Mesendoderm (in vitro differentiated cells): ENCODE measurements around the gene IQCC.
A peak's percentile ranks its signal among the peaks of the same experiment; 100 is the strongest.

Experiments
- DNase-seq: peaks from one replicate; pipeline ENCODE4 v3.0.0; 2013
- H2AK5ac ChIP-seq: 2 replicates; pipeline ENCODE4 v1.6.1; 2013; ENCODE audit warnings: low read length, inconsistent platforms
- H2BK120ac ChIP-seq: 2 replicates; pipeline ENCODE4 v1.6.1; 2013; ENCODE audit warnings: low read depth, mild to moderate bottlenecking, low read length, moderate library complexity, mixed read lengths
- H2BK15ac ChIP-seq: replicated peaks from 2 replicates; pipeline ENCODE4 v1.6.1; 2013; ENCODE audit warnings: low read depth, mild to moderate bottlenecking, moderate library complexity
- H2BK5ac ChIP-seq: 2 replicates; pipeline ENCODE4 v1.6.1; 2013; ENCODE audit warnings: low read length, inconsistent platforms
- H3K18ac ChIP-seq: 2 replicates; pipeline ENCODE4 v1.6.1; 2013; ENCODE audit warnings: mild to moderate bottlenecking, low read length, mixed read lengths
- H3K23ac ChIP-seq: one replicate; pipeline ENCODE4 v1.6.1; 2013; ENCODE audit warnings: low read length
- H3K27ac ChIP-seq: 2 replicates; pipeline ENCODE4 v1.5.1; 2013; ENCODE audit warnings: low read depth, mild to moderate bottlenecking, inconsistent platforms, low read length, moderate library complexity
- H3K27me3 ChIP-seq: 2 replicates; pipeline ENCODE4 v1.6.1; 2013; ENCODE audit warnings: low read length, control low read depth, mild to moderate bottlenecking, inconsistent platforms; ENCODE audit not compliant: insufficient read depth, poor library complexity
- H3K36me3 ChIP-seq: 2 replicates; pipeline ENCODE4 v1.6.1; 2013; ENCODE audit warnings: low read length, inconsistent platforms; ENCODE audit not compliant: control insufficient read depth, insufficient read depth
- H3K4ac ChIP-seq: one replicate; pipeline ENCODE4 v1.6.1; 2013; ENCODE audit warnings: low read depth, mild to moderate bottlenecking, low read length, moderate library complexity
- H3K4me1 ChIP-seq: 2 replicates; pipeline ENCODE4 v1.6.1; 2013; ENCODE audit warnings: low read depth, low read length, inconsistent platforms; ENCODE audit not compliant: control insufficient read depth
- H3K4me2 ChIP-seq: 2 replicates; pipeline ENCODE4 v1.6.1; 2013; ENCODE audit warnings: low read length
- H3K4me3 ChIP-seq: 2 replicates; pipeline ENCODE4 v1.5.1; 2013; ENCODE audit warnings: mild to moderate bottlenecking, low read length
- H3K56ac ChIP-seq: one replicate; pipeline ENCODE4 v1.6.1; 2013; ENCODE audit warnings: low read length
- H3K79me1 ChIP-seq: 2 replicates; pipeline ENCODE4 v1.6.1; 2013; ENCODE audit warnings: low read length, inconsistent platforms
- H3K79me2 ChIP-seq: 2 replicates; pipeline ENCODE4 v1.6.1; 2013; ENCODE audit warnings: mild to moderate bottlenecking, low read length; ENCODE audit not compliant: control insufficient read depth, insufficient read depth
- H3K9ac ChIP-seq: 2 replicates; pipeline ENCODE4 v1.6.1; 2013; ENCODE audit warnings: low read length, inconsistent platforms
- H4K5ac ChIP-seq: one replicate; pipeline ENCODE4 v1.6.1; 2013; ENCODE audit warnings: low read length
- H4K8ac ChIP-seq: one replicate; pipeline ENCODE4 v1.6.1; 2013; ENCODE audit warnings: low read depth, mild to moderate bottlenecking, control low read depth, low read length, moderate library complexity
- WGBS: extraction: QIAGEN DNeasy Blood & Tissue Kit; methylation state at CpG from one replicate; pipeline ENCODE4 v1.1.7; 2013; ENCODE audit warnings: low lambda C conversion rate, missing lambda C conversion rate; ENCODE audit not compliant: insufficient coverage; ENCODE audit errors: extremely low coverage; 5-methylcytosine and 5-hydroxymethylcytosine counted together

The IQCC gene

DNA sequence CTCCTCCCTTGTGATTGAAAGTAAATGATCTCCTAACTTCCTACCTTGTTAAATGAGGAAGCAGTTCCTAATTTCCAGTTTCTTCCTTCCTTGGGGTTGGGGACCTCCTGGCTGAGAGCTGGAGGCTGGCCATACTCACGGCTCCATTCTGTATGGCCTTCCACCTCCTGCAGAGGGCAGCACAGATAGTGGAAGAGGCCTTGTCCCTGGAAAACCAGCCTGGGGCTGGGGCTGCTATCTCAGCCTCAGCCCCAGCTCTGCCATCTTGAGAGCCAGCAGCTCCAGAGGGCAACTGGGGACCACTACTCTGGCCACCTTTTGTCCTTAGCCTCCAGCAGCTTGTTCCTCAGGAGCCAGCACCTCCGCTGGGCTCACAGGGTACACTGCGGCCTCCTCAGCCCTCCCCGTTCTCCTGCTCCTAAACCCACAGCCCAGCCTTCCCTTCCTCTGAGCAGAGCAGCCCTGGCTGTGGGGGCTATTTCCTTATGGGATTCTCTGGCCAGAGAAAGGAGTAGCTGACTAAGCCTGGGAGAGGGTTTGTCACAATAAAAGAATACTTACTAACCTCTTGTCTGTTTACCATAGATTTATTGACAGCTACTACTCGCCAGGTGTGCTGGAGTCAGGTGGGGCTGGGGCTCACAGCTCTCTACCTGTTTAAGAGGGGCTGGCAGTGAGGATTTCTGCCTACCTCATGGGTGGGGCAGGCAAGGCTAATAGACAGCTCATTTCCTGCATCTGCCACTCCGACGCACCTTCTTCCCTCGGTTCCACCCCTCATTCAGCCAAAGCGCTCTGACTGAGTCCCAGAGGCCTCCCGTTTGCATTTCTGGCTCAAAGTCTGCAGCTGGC lies 10.4 kb downstream of the IQCC start:
- Histone ChIP-seq H3K4me2 (no peak overlapping the region), H3K23ac (no peak overlapping the region), H3K18ac (no peak overlapping the region), H3K9ac (no peak overlapping the region), H3K4me3 (no peak overlapping the region), H2BK120ac (no peak overlapping the region), H2BK5ac (no peak overlapping the region), H3K79me1 (no peaks in the 10 kb centered on the region), H3K79me2 (no peaks in the 10 kb centered on the region), H4K5ac (no peak overlapping the region), H2BK15ac (no peak overlapping the region), H3K27ac (no peak overlapping the region), H2AK5ac (no peak overlapping the region), H3K27me3 (no peaks in the 10 kb centered on the region), H3K4ac (no peak overlapping the region), H3K36me3 (peaks cover 4% of the 10 kb centered on the region), H3K56ac (no peak overlapping the region), H3K4me1 (no peaks in the 10 kb centered on the region), H4K8ac (no peak overlapping the region)
- peak; percentile 87 for DNase-seq
- no CpG with 5 or more reads among the region's 10 CpGs for WGBS

DNA sequence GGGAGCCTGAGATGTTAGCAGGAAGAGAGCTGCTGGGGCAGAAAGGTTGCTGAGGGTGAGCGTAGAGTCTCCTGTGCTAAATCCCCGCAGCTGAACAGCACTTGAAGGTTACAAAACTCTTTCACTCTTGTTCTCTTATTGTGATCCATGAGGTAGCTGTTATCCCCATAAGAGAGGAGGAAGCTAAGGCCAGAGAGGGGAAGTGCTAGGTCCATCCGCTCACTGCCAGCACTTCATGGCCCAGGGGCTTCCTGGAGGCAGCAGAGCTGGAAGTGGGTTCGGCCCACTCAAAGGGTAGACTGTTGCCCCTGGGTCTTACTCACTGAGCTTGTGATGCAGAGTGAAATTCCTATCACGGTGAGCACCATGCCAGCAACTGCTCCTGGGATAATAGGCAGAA lies 11.1 kb downstream of the IQCC start:
- peaks cover 4% of the 10 kb centered on the region for H3K79me1 ChIP-seq
- no peak overlapping the region for H4K5ac ChIP-seq
- H3K79me2 ChIP-seq = no peaks in the 10 kb centered on the region
- H2BK15ac ChIP-seq = no peak overlapping the region
- H2BK5ac ChIP-seq = no peak overlapping the region
- H3K36me3 ChIP-seq = peaks cover 4% of the 10 kb centered on the region
- no peak overlapping the region for H4K8ac ChIP-seq
- no peak overlapping the region for H3K18ac ChIP-seq
- no peak overlapping the region for H3K4ac ChIP-seq
- no peak overlapping the region for H3K23ac ChIP-seq
- no peak overlapping the region for H3K27ac ChIP-seq
- H2BK120ac ChIP-seq = no peak overlapping the region
- peaks cover 5% of the 10 kb centered on the region for H3K4me1 ChIP-seq
- H3K9ac ChIP-seq = no peak overlapping the region
- no peak overlapping the region for H3K4me3 ChIP-seq
- no peak for DNase-seq
- no peak overlapping the region for H2AK5ac ChIP-seq
- no peak overlapping the region for H3K4me2 ChIP-seq
- H3K27me3 ChIP-seq = no peaks in the 10 kb centered on the region
- no CpG with 5 or more reads among the region's 5 CpGs for WGBS
- H3K56ac ChIP-seq = no peak overlapping the region

DNA sequence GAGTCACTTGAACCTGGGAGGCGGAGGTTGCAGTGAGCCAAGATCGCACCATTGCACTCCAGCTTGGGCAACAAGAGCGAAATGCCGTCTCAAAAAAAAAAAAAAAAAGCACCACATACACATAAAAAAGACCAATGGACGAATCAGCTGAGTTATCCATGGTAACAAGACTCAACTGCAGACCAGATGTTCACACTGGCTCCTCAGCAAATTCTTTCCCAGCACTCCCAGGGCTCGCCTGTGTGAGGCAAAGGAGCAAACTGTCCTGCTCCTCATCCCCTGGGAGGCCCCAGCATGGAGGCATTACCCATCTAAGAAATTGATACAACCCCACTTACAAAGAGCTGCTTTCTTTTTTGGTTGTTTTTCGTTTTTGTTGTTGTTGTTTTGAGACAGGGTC lies 13.6 kb downstream of the IQCC start:
- peaks cover 14% of the 10 kb centered on the region for H3K79me1 ChIP-seq
- peaks cover 5% of the 10 kb centered on the region for H3K4me1 ChIP-seq
- peaks cover 14% of the 10 kb centered on the region for H3K79me2 ChIP-seq
- H3K18ac ChIP-seq = no peak overlapping the region
- H3K4me3 ChIP-seq = no peak overlapping the region
- WGBS = no CpG with 5 or more reads among the region's 7 CpGs
- H3K27ac ChIP-seq = no peak overlapping the region
- H3K36me3 ChIP-seq = peaks cover 5% of the 10 kb centered on the region
- no peak overlapping the region for H2BK15ac ChIP-seq
- H3K56ac ChIP-seq = no peak overlapping the region
- no peak overlapping the region for H2BK5ac ChIP-seq
- H4K8ac ChIP-seq = no peak overlapping the region
- no peak overlapping the region for H3K23ac ChIP-seq
- H3K4me2 ChIP-seq = no peak overlapping the region
- no peak overlapping the region for H3K4ac ChIP-seq
- H2BK120ac ChIP-seq = no peak overlapping the region
- H4K5ac ChIP-seq = no peak overlapping the region
- no peak overlapping the region for H2AK5ac ChIP-seq
- no peak overlapping the region for H3K9ac ChIP-seq
- H3K27me3 ChIP-seq = no peaks in the 10 kb centered on the region
- DNase-seq = no peak

DNA sequence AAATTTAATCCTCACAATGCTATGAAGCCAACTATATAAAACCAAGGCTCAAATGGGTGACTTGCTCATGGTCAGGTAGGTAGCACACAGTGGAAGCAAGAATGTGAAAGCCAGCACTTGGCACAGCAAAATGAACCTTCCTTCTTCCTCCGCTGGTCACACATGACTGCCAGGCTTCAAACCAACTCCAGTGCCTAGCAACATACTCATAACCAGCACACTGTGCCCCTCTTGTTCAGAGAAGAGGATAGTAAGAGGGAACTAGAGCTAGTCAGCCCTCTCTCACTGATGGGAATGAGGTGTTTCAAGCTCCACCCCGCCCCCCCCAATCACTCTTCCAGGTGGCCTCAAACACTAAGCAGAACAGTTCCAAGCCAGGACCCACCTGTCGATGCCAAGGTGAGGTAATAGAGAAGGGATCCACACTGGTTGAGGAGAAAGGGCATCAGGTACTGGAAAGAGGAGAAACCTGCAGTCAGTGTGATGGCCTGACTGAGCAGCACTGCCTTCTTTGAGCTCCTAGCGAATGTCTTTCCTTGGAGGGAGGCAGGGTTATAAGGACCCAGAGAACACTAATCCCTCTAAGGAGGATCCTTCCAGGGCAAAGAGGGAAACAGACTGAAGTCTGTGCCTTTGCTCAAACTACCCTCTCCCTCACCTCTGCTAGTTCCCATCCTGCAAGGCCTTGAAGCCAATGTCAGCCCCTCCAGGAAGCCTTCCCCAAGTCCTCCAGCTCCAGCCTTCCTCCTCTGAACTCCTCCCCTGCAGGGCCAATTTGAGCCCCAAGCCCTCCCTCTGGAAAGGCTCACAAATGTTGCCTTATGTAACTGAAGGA lies 15.5 kb downstream of the IQCC start:
- Histone ChIP-seq H3K79me2 (peaks cover 16% of the 10 kb centered on the region), H3K36me3 (peaks cover 8% of the 10 kb centered on the region), H2BK5ac (peak overlapping the region; percentile 11), H3K4me1 (peaks cover 5% of the 10 kb centered on the region), H3K18ac (no peak overlapping the region), H2BK15ac (no peak overlapping the region), H3K9ac (peak overlapping the region; percentile 85), H4K5ac (no peak overlapping the region), H3K56ac (peak overlapping the region; percentile 94), H4K8ac (no peak overlapping the region), H3K4ac (no peak overlapping the region), H3K23ac (peak overlapping the region; percentile 17), H3K27me3 (no peaks in the 10 kb centered on the region), H3K4me2 (peak overlapping the region; percentile 69), H3K4me3 (peak overlapping the region; percentile 83), H3K79me1 (peaks cover 17% of the 10 kb centered on the region), H3K27ac (no peak overlapping the region), H2AK5ac (peak overlapping the region; percentile 25), H2BK120ac (no peak overlapping the region)
- DNase-seq = no peak
- WGBS = no CpG with 5 or more reads among the region's 4 CpGs

DNA sequence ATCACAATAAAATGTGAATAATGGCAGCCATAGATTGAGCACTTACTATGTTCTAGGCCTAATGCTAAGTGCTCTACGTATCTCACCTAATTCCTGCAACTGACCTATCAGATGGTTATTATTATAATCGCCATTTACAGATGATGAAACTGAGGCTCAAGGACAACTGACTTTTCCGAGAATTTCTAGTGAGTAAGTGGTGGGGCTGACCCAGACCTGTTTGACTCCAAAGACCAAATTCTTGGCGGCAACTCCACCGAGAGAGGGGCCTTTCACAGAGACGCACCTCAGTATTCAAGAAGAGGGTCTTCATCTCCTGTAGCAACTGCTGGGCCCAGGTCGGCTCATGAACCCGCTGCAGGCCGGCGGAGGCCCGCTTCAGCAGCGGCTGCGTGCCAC lies 16.1 kb downstream of the IQCC start:
- peaks cover 9% of the 10 kb centered on the region for H3K36me3 ChIP-seq
- no peak for DNase-seq

More for the DNA sequence above, 16.1 kb downstream of the IQCC start:
- H3K79me1 ChIP-seq = peaks cover 17% of the 10 kb centered on the region
- H3K56ac ChIP-seq = peak overlapping the region; percentile 94
- no peak overlapping the region for H4K5ac ChIP-seq
- H3K23ac ChIP-seq = no peak overlapping the region
- H3K9ac ChIP-seq = peak overlapping the region; percentile 85
- H3K79me2 ChIP-seq = peaks cover 16% of the 10 kb centered on the region
- H2BK120ac ChIP-seq = no peak overlapping the region
- H2BK15ac ChIP-seq = no peak overlapping the region
- H3K4me1 ChIP-seq = peaks cover 5% of the 10 kb centered on the region
- no peak overlapping the region for H2BK5ac ChIP-seq
- H3K4ac ChIP-seq = no peak overlapping the region
- H3K27me3 ChIP-seq = no peaks in the 10 kb centered on the region
- H4K8ac ChIP-seq = no peak overlapping the region
- H3K18ac ChIP-seq = peak overlapping the region; percentile 33
- H3K4me2 ChIP-seq = peak overlapping the region; percentile 69
- WGBS = no CpG with 5 or more reads among the region's 13 CpGs
- H2AK5ac ChIP-seq = no peak overlapping the region
- H3K27ac ChIP-seq = peak overlapping the region; percentile 7
- H3K4me3 ChIP-seq = peak overlapping the region; percentile 83
